HG03432 (cell line): ENCODE measurements around the gene CCNJ.
A peak's percentile ranks its signal among the peaks of the same experiment; 100 is the strongest.
"Not testable (repeated sequence)": the region's sequence is repeated elsewhere in the genome, so short reads cannot be mapped to it uniquely, and the experiment has no call there.

ENCODE experiments used
- ATAC-seq: cut with Tn5 transposase; IDR thresholded peaks from one replicate; pipeline ENCODE4 v1.9.1; 2021; ENCODE audit warnings: mild to moderate bottlenecking, moderate library complexity; ENCODE audit not compliant: unreplicated experiment

Gene CCNJ, protein sequence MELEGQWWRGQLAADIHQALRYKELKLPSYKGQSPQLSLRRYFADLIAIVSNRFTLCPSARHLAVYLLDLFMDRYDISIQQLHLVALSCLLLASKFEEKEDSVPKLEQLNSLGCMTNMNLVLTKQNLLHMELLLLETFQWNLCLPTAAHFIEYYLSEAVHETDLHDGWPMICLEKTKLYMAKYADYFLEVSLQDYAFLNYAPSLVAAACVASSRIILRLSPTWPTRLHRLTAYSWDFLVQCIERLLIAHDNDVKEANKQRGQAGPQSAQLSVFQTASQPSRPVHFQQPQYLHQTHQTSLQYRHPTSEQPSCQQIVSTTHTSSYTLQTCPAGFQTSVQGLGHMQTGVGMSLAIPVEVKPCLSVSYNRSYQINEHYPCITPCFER

DNA sequence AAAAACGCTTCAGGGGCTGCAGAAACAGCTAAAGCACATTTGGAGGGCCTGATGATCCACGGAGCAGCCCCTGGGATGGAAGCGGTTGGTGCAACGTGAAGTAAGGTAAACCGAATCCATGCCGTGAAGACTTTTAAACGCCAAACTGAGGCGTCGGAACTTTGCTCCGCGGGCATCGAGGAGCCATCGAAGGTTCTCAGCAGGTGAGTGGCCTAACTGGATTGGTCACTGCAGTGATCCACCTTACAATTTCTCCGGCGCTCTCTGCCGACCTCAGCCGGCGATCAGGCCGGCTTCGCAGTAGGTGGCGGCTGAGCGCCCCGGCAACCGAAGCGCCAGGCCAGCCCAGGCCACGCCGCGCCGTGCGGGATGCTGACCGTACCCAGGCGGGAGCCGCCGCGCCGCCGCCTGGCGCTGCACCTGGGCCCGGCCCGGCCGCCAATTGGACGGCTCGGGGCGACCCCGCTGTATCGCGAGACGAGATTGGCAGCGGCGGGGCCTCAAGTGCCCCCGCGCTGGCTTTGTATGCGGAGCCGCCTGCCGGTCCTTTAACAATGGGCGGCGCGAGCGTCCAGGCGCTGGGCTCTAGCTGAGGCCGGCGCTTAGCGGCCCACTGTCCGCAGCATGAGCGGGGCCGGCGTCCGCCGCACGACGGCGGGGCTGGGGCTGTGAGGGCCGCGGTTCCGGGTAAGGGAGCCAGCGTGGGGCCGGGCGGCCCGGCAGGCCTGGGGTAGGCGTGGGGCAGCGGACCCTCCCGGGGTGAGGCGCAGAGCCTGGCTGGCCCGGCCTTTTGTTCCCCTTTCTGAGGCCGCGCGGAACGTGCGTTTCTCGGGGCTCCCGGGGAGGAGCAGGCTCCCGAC lies at the start of gene CCNJ:
TSS of gene CCNJ (plus strand) at position 551 of the 860 bp plus-strand sequence. CDS start 811 bp downstream, outside the sequence.
- peak; percentile 92 for ATAC-seq

DNA sequence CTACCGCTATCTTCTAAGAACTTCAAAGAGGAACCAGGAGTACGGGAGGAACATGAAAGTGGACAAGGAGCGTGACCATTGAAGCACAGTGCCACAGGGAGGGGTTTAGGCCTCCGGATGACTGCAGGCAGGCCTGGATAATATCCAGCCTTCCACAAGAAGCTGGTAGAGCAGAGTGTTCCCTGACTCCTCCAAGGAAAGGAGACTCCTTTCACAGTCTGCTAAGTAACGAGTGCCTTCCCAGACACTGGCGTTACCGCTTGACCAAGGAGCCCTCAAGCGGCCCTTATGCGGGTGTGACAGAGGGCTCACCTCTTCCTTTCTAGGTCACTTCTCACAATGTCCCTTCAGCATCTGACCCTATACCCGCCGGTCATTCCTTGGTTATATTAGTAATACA lies 49.0 kb upstream of the CCNJ start:
- ATAC-seq = not testable (repeated sequence)

DNA sequence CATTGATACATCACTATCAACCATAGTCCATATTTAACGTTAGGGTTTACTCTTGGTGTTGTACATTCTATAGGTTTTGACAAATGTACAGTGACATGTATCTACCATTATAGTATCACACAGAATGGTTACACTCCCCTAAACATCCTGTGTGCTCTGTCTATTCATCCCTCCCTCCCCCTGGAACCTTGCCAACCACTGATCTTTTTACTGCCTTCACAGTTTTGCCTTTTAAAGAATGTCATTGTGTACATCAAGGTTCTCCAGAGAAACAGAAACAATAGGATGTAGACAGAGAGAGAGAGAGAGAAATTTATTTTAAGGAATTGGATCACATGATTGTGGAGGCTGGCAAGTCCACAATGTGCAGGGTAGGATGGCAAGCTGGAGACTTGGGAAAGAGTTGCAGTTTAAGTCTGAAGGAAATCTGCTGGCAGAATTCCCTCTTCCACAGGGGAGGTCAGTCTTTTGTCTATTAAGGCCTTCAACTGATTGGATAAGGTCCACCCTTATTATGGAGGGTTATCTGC lies 45.1 kb upstream of the CCNJ start:
- no peak for ATAC-seq

DNA sequence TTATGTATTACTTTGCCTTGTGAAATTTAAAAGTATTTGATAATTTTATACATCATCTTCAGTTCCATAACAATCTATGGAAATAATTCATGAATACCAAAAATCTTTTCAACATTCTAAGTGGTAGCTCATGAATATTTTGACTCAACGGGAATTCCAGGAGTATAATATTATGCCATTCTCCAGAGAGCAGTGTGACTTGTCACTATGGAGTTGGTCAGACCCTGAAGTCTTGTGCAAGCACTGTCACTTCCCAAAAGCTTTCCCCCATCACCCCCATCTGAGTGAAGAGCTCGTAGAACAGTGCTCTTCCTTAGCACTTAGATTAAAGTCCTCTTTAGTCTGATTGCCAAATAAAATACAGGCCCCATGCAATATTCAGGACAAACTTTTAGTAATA lies 29.4 kb upstream of the CCNJ start:
- no peak for ATAC-seq

DNA sequence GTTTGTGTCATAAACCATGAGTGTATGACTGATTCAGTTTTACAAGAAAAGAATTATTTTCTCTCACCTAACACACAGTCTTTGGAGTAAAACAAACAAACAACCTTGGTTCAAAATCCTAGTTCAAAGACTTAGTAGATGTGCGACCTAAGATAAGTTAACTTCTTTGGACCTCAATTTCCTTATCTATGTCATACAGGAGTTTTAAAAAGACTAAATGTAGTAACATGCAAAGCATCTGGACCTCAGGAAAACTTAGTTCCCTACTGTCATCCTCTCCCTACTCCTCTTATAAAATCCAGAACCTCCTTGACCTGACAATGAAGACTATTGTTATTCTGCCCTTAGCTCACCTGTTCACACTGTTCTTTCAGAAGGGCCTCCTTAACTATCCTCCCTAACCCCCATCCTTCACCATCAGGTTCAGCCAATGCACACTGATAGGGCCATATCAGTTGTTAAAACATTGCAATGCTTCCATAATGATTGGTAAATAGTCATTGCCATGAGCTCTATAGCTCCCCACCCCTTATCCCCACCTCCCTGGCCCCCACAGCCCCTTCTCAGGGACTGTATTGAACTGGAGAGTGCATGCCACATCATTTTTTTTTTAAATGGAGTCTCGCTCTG lies 28.8 kb upstream of the CCNJ start:
- ATAC-seq = no peak

DNA sequence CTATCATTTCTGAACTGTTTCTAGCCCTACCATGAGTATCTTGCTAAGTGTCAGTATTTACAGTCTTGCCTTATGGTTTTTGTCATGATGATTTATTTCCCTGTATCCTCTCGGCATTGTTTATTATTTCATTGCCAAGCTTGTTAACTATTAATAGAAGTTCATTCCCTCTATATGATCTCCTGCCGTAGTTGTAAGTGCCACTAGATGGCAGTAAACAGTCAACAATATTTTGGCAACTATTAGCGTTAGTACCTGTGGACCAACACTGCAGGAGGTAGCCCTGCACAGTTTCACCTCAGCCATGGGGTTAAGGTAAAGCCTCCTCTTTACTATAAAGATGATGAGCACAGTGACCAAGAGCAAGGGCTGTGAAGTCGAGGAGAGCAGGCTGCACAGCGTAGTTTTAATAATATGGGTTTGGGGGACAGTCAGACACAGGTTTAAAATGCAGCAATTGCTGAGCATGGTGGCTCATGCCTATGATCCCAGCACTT lies 26.1 kb upstream of the CCNJ start:
- peak; percentile 72 for ATAC-seq

DNA sequence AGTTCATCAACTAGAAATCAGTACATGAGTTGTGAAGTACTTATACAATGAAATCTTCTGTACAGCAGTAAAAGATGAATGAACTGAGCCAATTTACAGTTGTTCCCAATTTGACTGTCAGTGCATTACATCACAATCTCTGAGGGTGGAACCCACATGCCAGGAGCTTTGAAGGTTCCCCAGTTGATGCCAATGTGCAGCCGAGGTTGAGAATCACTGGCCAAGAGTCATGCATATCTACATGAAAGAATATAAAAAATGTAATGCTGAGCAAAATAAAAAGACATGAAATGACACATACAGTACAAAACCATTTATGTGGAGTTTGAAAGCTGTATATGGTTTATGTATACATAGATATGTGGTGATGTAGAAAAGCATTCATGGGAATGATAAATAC lies 22.1 kb upstream of the CCNJ start:
- no peak for ATAC-seq

DNA sequence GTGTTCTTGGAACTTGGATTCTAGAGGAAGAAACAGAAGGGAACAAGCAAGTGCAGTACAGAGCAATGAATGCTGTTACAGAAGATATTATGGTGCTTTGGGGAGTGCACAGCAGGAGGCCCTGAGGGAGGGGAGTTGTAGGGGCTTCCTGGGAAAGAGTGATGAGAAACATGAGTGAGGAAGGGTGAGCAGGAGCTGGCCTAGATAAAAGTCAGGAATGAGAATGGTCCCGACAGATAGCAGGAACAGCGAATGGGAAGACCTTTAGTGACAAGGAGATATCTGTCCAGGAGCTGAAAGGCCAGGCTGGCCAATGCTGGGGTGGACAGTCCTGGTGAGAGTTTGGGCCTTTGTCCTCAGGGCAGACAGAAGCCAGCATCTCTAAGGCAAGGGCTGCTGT lies 20.6 kb upstream of the CCNJ start:
- ATAC-seq = no peak

DNA sequence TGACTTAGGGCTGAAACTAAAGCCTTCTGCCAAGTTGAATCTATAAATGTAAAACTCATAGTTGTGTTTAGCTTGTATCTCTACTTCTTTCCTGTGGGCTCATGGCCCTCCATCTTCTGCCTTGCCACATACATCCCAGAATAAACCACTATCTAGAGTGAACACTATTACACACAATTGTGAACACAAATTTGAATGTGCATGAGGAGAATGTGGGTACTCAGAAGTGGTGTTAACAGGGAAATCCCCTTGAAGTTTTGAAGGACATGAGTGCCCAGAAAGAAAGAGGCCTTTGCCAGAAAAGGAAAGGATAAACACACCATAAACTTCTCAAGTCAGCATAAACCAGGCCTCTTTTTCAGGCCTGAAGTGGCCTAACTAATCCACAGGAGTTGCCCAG lies 20.2 kb upstream of the CCNJ start:
- no peak for ATAC-seq

DNA sequence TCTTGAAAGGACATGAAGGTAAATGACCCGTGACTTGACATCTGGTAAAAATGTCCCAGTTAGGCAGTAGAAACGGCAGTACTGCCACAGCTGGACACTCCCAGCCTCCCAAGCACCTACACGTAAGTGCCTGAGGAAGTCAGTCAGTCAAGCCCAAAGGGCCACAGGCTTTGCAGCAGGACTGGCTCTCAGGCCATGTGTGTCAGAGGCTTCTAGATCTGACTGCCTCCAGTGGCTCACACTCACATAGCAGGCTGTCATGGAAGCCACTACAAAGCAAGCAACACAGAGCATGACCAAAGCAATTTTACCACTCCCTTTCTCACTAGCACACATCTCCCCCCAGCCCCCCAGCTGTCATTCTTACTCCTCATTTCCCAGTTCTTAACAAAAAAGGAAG lies 17.8 kb upstream of the CCNJ start:
- ATAC-seq = no peak

DNA sequence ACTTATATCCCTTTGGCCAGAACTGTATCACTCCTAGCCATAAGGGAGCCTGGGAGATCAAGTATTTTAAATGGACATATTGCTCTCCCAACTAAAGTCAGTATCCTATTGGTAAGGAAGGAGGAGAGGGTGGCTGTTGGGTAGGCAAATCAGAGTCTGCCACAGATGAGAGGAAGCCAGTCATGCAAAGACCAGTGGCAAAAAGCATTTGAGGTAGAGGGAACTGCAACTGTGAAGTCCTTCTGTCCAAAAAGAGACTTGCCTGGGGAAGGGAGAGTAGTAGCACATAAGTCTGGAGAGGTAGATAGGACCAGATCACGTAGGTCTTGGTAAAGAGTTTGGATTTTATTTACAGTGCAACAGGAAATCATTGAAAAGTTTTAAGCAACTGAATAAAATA lies 8.8 kb upstream of the CCNJ start:
- ATAC-seq = no peak

DNA sequence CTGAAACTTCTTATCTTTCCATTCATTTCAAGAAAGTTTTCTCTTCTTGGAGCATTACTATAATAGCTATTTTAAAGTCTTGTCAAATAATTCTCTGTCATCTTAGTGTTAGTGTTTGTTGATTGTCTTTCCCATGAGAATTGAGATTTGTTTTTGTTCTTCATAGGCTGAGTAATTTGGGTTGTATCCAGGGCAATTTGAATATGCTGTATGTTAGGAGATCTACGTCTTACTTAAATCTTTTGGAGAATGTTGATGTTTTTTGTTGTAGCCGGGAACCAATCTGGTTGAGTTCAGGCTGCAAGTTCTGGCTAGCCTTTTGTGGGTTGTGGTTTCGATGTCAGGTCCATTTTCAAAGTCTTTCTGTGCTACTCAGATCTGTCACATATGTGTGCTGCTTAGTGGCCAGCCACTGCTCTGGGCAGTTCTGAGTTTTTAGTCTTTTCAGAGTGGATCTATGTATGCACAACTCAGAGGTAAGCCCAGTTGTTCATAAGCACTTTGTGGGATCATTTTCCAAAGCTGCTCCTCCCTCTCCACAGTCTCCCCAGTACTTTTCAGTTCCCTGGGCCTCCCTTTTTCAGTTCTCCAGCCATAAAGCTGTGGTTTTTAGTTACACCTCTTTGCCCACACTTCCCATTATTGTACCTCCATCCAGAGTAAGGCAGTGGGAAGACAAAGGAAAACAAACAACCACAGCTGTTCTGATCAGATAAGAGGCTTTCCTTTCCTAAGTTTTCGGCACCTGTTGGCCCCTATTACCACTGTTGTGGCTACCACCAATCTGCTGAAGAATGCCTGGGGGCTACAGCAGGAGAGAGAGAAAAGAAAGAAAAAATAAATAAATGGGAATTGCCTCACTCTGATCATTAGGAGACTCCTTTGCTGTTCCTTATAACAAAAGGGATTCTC lies 4.7 kb upstream of the CCNJ start:
- ATAC-seq = no peak

DNA sequence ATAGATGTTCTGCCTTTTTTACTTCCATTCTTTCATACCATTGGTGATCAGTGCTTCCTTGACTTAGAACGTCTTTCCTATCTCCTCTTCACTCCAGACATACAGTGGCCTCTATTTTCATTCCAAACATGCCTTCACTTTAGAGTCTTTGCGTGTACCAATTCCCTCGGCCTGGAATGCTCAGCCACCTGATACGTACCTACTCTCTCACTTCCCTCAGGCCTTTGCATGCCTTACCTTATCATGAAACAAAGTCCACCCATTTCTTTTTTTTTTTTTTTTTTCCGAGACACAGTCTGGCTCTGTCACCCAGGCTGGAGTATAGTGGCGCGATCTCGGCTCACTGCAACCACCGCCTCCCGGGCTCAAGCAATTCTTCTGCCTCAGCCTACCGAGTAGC lies 2.2 kb upstream of the CCNJ start:
- ATAC-seq = no peak

DNA sequence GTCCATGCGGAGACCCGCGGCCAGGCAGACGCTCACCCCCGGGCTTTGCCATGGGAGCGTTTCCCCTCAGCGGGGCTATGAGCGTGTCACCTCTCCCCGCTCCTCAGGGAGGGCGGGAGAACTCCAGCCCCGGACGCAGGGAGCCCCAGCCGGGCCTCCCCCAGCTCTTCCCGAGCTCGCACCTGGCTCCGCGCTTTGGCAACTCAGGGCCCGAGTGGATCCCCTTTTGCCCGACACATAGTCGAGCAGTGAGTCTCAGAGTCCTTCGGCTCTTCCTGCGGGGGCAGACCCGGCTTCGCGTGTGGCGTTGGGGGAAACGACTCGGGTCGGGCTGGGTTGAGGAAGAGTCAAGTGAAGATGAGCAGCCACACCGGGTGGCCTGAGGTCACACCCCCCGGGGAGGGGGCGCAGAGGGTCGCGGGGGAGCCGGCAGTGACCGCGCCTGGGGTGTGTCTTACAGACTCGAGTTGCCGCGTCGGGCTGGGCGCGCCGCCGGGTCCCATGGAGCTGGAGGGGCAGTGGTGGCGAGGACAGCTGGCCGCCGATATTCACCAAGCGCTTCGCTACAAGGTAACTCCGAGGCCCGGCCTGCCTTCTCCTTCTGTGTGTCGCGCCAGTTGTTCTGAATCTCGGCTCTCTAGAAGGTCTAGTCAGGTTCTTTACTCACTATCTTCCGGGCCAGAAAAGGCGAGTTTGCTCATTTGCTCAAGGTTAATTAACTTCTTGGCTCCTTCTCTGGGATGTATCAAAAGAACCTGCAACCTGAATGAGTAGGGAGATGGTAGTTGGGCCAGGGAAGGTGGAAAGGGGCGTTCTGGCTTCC lies 721 bp downstream of the CCNJ start:
- peak; percentile 47 for ATAC-seq

DNA sequence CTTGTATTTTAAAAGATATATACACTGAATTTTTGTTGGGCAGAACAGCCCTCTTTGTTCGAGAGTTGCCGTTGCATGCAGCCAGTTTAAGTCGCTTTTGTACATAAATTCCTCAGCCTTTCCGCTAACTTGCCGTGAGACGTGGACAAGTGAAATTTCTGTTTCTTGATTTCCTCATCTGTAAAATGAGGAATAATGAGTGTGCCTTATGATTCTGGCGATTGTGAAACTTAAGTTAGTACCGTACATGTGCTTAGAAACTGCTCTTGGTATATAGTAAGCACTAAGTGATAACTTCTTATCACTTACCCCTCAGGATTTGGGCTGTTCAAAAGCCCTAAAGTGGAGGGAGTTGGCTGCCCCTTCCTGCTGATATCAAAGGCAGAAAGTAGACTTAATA lies 1.4 kb downstream of the CCNJ start:
- no peak for ATAC-seq

DNA sequence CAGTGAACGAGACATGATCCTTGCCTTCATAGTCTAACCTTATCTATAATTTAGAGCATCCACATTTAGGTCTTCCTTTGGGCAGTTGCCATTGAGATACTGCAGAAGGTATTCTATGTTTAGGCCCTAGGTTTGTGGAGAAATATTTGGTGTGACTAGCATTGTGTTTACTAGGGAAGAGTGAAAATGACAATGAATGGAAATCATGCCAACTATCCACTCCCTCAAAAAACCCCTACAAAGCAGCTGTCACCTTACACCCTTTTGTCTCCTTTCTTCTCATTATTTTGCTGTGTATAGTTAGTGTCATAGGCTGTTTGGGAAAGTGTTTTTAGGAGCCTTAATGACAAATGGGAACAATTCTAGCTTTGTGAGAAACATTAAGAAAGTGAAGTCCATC lies 3.2 kb downstream of the CCNJ start:
- no peak for ATAC-seq

DNA sequence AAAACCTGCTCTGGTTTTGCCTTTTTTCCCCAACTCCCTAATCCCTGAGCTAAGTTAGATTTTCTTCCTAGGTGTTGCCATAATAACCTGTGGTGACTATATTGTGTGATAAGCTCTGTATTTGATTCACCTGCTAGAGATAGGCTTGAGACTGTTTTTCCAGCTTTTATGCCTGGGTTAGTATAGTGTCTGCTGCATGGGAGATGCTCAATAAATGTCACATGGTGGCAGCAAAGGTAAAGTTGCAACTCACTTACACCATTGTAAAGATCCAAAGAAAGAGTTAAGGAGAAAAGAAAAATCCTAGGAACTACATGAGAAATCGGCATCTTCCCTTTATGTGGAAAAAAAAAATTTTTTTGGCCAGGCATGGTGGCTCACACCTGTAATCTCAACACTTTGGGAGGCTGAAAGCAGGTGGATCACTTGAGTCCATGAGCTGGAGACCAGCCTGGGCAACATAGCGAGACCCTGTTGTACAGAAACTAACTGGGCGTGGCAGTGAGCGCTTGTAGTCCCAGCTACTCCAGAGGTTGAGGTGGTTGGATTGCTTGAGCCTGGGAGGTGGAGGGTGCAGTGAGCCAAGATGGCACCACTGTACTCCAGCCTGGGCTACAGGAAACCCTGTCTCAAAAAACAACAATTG lies 3.7 kb downstream of the CCNJ start:
- ATAC-seq = no peak

DNA sequence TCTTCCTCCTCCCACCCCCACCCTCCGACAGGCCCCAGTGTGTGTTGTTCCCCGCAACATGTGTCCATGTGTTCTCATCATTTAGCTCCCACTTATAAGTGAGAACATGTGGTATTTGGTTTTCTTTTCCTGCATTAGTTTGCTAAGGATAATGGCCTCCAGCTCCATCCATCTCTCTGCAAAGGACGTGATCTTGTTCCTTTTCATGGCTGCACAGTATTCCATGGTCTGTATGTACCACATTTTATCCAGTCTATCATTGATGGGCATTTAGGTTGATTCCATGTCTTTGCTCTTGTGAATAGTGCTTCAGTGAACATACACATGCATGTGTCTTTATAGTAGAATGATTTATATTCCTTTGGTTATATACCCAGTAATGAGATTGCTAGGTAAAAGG lies 4.5 kb downstream of the CCNJ start:
- not testable (repeated sequence) for ATAC-seq

DNA sequence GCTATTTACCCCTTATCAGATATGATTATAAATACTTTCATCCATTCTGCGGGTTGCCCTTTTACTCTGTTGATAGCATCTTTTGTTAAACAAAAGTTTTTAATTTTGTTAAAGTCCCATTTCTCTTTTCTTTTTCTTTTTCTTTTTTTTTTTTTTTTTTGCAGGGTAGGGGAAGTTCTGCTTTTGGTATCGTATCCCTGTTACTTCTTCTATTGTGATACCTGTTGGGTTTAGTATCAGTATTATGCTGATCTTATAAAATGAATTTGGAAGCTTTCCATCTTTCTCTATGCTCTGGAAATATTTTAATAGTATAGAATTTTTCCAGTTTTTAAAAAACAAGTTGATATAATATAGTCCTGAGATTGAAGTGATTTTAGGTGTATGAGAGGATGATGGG lies 6.0 kb downstream of the CCNJ start:
- no peak for ATAC-seq
